WTC11 (cell line): ENCODE data around the gene TMA16. TPM values are rescaled to one million over a fixed set of nuclear protein-coding genes. Genes with fewer than 3 reads are reported as not detected.
A peak's percentile ranks its signal among the peaks of the same experiment; 100 is the strongest.

Source experiments
- ATAC-seq: fragments of 200-7000 bp; cut with Tn5 transposase; 2 replicates; pipeline ENCODE4 v1.10.0; 2021; ENCODE audit warnings: mild to moderate bottlenecking, moderate library complexity
- CTCF ChIA-PET: fragments of 300-600 bp; sonication (Branson Sonifier 250); formaldehyde crosslinking; loops from one replicate; lab custom pipeline; 2021; ENCODE audit warnings: antibody characterized with exemption; lab: Charles Lee
- POLR2A ChIA-PET: fragments of 350-600 bp; sonication (Branson Sonifier 250); formaldehyde crosslinking; loops from one replicate; lab custom pipeline; 2021; ENCODE audit warnings: antibody characterized with exemption; lab: Charles Lee
- DNase-seq: peaks from one replicate; pipeline ENCODE4 v3.0.0; 2021; ENCODE audit warnings: low spot score
- H3K27ac Mint-ChIP-seq: 2 replicates; pipeline ENCODE4 v1.8.0; 2021; ENCODE audit warnings: mixed read lengths
- H3K27me3 Mint-ChIP-seq: 2 replicates; pipeline ENCODE4 v1.8.0; 2021; ENCODE audit warnings: low read depth, mild to moderate bottlenecking, moderate library complexity, mixed read lengths
- H3K36me3 Mint-ChIP-seq: 2 replicates; pipeline ENCODE4 v1.8.0; 2021; ENCODE audit warnings: mixed read lengths
- H3K4me1 Mint-ChIP-seq: 2 replicates; pipeline ENCODE4 v1.8.0; 2022; ENCODE audit warnings: mixed read lengths
- H3K4me3 Mint-ChIP-seq: 2 replicates; pipeline ENCODE4 v1.8.0; 2021; ENCODE audit warnings: mild to moderate bottlenecking, moderate library complexity, mixed read lengths
- H3K9me3 Mint-ChIP-seq: 2 replicates; pipeline ENCODE4 v1.8.0; 2021; ENCODE audit warnings: mixed read lengths
- AFF4 ChIP-seq: sonication (generic); formaldehyde crosslinking; IDR thresholded peaks from 2 replicates; pipeline ENCODE4 v1.8.1; 2023; ENCODE audit warnings: mild to moderate bottlenecking, missing genetic modification reagents, borderline replicate concordance
- AR ChIP-seq: fragments of 250-450 bp; sonication (Bioruptor Pico); IDR thresholded peaks from 2 replicates; pipeline ENCODE4 v1.9.0; 2021; ENCODE audit warnings: mild to moderate bottlenecking
- ATF1 ChIP-seq: sonication (generic); formaldehyde crosslinking; IDR thresholded peaks from 2 replicates; pipeline ENCODE4 v1.8.1; 2023; ENCODE audit warnings: mild to moderate bottlenecking, moderate library complexity, missing genetic modification reagents
- CTCF ChIP-seq: fragments of 200-600 bp; IDR thresholded peaks from 2 replicates; pipeline ENCODE4 v1.8.0; 2022; ENCODE audit warnings: antibody characterized with exemption
- ELF4 ChIP-seq: sonication (generic); formaldehyde crosslinking; IDR thresholded peaks from 2 replicates; pipeline ENCODE4 v1.8.1; 2022; ENCODE audit warnings: low read depth, mild to moderate bottlenecking, moderate library complexity, missing genetic modification reagents
- FOXJ3 ChIP-seq: sonication (generic); formaldehyde crosslinking; IDR thresholded peaks from 2 replicates; pipeline ENCODE4 v1.9.0; 2021; ENCODE audit warnings: missing genetic modification reagents, mild to moderate bottlenecking, borderline replicate concordance
- FOXK1 ChIP-seq: sonication (generic); formaldehyde crosslinking; IDR thresholded peaks from 2 replicates; pipeline ENCODE4 v1.8.0; 2022; ENCODE audit warnings: mild to moderate bottlenecking, moderate library complexity, missing genetic modification reagents
- FOXP1 ChIP-seq: sonication (generic); formaldehyde crosslinking; IDR thresholded peaks from 2 replicates; pipeline ENCODE4 v1.8.0; 2022; ENCODE audit warnings: missing genetic modification reagents, mild to moderate bottlenecking, moderate library complexity, borderline replicate concordance
- HMGXB4 ChIP-seq: sonication (generic); formaldehyde crosslinking; IDR thresholded peaks from 2 replicates; pipeline ENCODE4 v1.8.1; 2023; ENCODE audit warnings: mild to moderate bottlenecking, moderate library complexity, missing genetic modification reagents
- MAX ChIP-seq: sonication (generic); formaldehyde crosslinking; IDR thresholded peaks from 2 replicates; pipeline ENCODE4 v1.8.0; 2022; ENCODE audit warnings: mild to moderate bottlenecking, missing genetic modification reagents
- MXD4 ChIP-seq: fragments of 250-450 bp; sonication (Bioruptor Pico); IDR thresholded peaks from 2 replicates; pipeline ENCODE4 v1.8.0; 2021; ENCODE audit warnings: mild to moderate bottlenecking, moderate library complexity, borderline replicate concordance
- NFE2L1 ChIP-seq: sonication (generic); formaldehyde crosslinking; IDR thresholded peaks from 2 replicates; pipeline ENCODE4 v1.8.1; 2023; ENCODE audit warnings: missing genetic modification reagents
- NR3C1 ChIP-seq: sonication (generic); formaldehyde crosslinking; conservative IDR thresholded peaks from 2 replicates; pipeline ENCODE4 v1.8.1; 2023; ENCODE audit warnings: low read depth, mild to moderate bottlenecking, missing genetic modification reagents
- PRRX2 ChIP-seq: fragments of 250-450 bp; sonication (Bioruptor Pico); IDR thresholded peaks from 2 replicates; pipeline ENCODE4 v1.8.0; 2021; ENCODE audit warnings: mild to moderate bottlenecking
- RELA ChIP-seq: sonication (generic); formaldehyde crosslinking; IDR thresholded peaks from 2 replicates; pipeline ENCODE4 v1.8.1; 2022; ENCODE audit warnings: missing genetic modification reagents, mild to moderate bottlenecking, borderline replicate concordance
- RORB ChIP-seq: fragments of 250-450 bp; sonication (Bioruptor Pico); IDR thresholded peaks from 2 replicates; pipeline ENCODE4 v1.9.0; 2021; ENCODE audit warnings: mild to moderate bottlenecking
- SOX15 ChIP-seq: fragments of 250-450 bp; sonication (Bioruptor Pico); IDR thresholded peaks from 2 replicates; pipeline ENCODE4 v1.9.0; 2021; ENCODE audit warnings: mild to moderate bottlenecking
- SP1 ChIP-seq: sonication (generic); formaldehyde crosslinking; conservative IDR thresholded peaks from 2 replicates; pipeline ENCODE4 v1.8.1; 2022; ENCODE audit warnings: missing genetic modification reagents
- TEAD4 ChIP-seq: sonication (generic); formaldehyde crosslinking; IDR thresholded peaks from 2 replicates; pipeline ENCODE4 v1.8.0; 2022; ENCODE audit warnings: mild to moderate bottlenecking, missing genetic modification reagents
- ZBTB21 ChIP-seq: sonication (generic); formaldehyde crosslinking; IDR thresholded peaks from 2 replicates; pipeline ENCODE4 v1.8.1; 2023; ENCODE audit warnings: mild to moderate bottlenecking, missing genetic modification reagents, borderline replicate concordance
- ZNF416 ChIP-seq: fragments of 250-450 bp; sonication (Bioruptor Pico); IDR thresholded peaks from 2 replicates; pipeline ENCODE4 v1.9.0; 2021; ENCODE audit warnings: mild to moderate bottlenecking, inconsistent platforms
- ZNF423 ChIP-seq: fragments of 250-450 bp; sonication (Bioruptor Pico); IDR thresholded peaks from 2 replicates; pipeline ENCODE4 v2.1.2; 2022; ENCODE audit warnings: mild to moderate bottlenecking, moderate library complexity
- ZSCAN18 ChIP-seq: fragments of 250-450 bp; sonication (Bioruptor Pico); IDR thresholded peaks from 2 replicates; pipeline ENCODE4 v2.1.2; 2022; ENCODE audit warnings: mild to moderate bottlenecking, moderate library complexity
- total RNA-seq: library from RNA; stranded (reverse); gene quantifications from 3 replicates; pipeline ENCODE4 v1.2.3, GENCODE V29; 2021

TMA16 gene
- total RNA-seq, 1 experiment from 2014 or later: 63.7 TPM

- H3K27me3 Mint-ChIP-seq: no peaks in the 10 kb centered on the region
- peak; percentile 76 for ATAC-seq
- no peak overlapping the region for H3K27ac Mint-ChIP-seq
- no peaks in the 10 kb centered on the region for H3K4me1 Mint-ChIP-seq
- CTCF ChIA-PET: no interaction called here
- POLR2A ChIA-PET: no interaction called here
- DNase-seq: no peak
- no peak for TF ChIP-seq ZNF423 (CRISPR knock-in tag)
- no peaks in the 10 kb centered on the region for H3K36me3 Mint-ChIP-seq
- H3K9me3 Mint-ChIP-seq: no peaks in the 10 kb centered on the region
- no peak overlapping the region for H3K4me3 Mint-ChIP-seq
These were observed 21.4 kb upstream of the TMA16 start for GRCh38 chr4:163473130-163473529.

- ATAC-seq (peak; percentile 18; the same call in 1 of the 2 replicates), DNase-seq (no peak)
- H3K36me3 Mint-ChIP-seq: no peaks in the 10 kb centered on the region
- no peaks in the 10 kb centered on the region for H3K27me3 Mint-ChIP-seq
- CTCF ChIA-PET: no interaction called here
- no peaks in the 10 kb centered on the region for H3K4me1 Mint-ChIP-seq
- no peak within 1 kb of the TSS for H3K27ac Mint-ChIP-seq
- H3K9me3 Mint-ChIP-seq: no peaks in the 10 kb centered on the region
- POLR2A ChIA-PET: no interaction called here
- H3K4me3 Mint-ChIP-seq: no peak within 1 kb of the TSS
- TF ChIP-seq ZSCAN18 (no peak), AR (CRISPR knock-in tag) (no peak), NR3C1 (CRISPR knock-in tag) (no peak), ZBTB21 (CRISPR knock-in tag) (0 out of 2 replicates have a peak, but pooled peaks have one; percentile 30), PRRX2 (CRISPR knock-in tag) (no peak), SP1 (CRISPR knock-in tag) (no peak)
These were observed 20.9 kb upstream of the TMA16 start, which contains the start of gene TKTL2 for GRCh38 chr4:163473576-163473975. Gene TKTL2 (minus strand): TSS chr4:163473754. CDS start chr4:163473734, 20 bp downstream.

GRCh38 chr4:163474027-163474426 lies 20.5 kb upstream of the TMA16 start:
- H3K27me3 Mint-ChIP-seq: no peaks in the 10 kb centered on the region
- ChIA-PET CTCF (no interaction called here), POLR2A (no interaction called here)
- DNase-seq (no peak), ATAC-seq (no peak)
- no peaks in the 10 kb centered on the region for H3K9me3 Mint-ChIP-seq
- no peaks in the 10 kb centered on the region for H3K4me1 Mint-ChIP-seq
- H3K4me3 Mint-ChIP-seq: no peak overlapping the region
- no peaks in the 10 kb centered on the region for H3K36me3 Mint-ChIP-seq
- no peak overlapping the region for H3K27ac Mint-ChIP-seq
- TF ChIP-seq ZNF416 (CRISPR knock-in tag): no peak
- TF ChIP-seq ELF4 (CRISPR knock-in tag): no peak
- TF ChIP-seq FOXJ3: no peak
- no peak for TF ChIP-seq FOXP1 (CRISPR knock-in tag)
- no peak for TF ChIP-seq SOX15 (CRISPR knock-in tag)
- TF ChIP-seq RELA (CRISPR knock-in tag): no peak
- no peak for TF ChIP-seq MAX (CRISPR knock-in tag)
- TF ChIP-seq NFE2L1 (CRISPR knock-in tag): no peak
- no peak for TF ChIP-seq MXD4 (CRISPR knock-in tag)
- no peak for TF ChIP-seq CTCF
- no peak for TF ChIP-seq FOXK1
- no peak for TF ChIP-seq RORB (CRISPR knock-in tag)
- no peak for TF ChIP-seq TEAD4 (CRISPR knock-in tag)
- no peak for TF ChIP-seq ATF1
- no peak for TF ChIP-seq AFF4 (CRISPR knock-in tag)
- TF ChIP-seq HMGXB4 (CRISPR knock-in tag): no peak
